K562 (cell line): ENCODE measurements around the gene CYSRT1. TPM values are rescaled to one million over a fixed set of nuclear protein-coding genes. Genes with fewer than 3 reads are reported as not detected.
A peak's percentile ranks its signal among the peaks of the same experiment; 100 is the strongest.

Experiments used
- BMI1 ChIP-seq: fragments of 150-350 bp; IDR thresholded peaks from 2 replicates; pipeline ENCODE4 v1.6.1; 2014; ENCODE audit warnings: low read length
- COPS2 ChIP-seq: fragments of 450-650 bp; conservative IDR thresholded peaks from 2 replicates; pipeline ENCODE4 v1.6.1; 2016; ENCODE audit warnings: mild to moderate bottlenecking, moderate library complexity
- GATA2 ChIP-seq: sonication (generic); formaldehyde crosslinking; IDR thresholded peaks from 2 replicates; pipeline ENCODE4 v1.4.0; 2020; ENCODE audit warnings: mild to moderate bottlenecking, missing genetic modification reagents
- HIVEP1 ChIP-seq: fragments of 250-450 bp; sonication (Bioruptor Pico); IDR thresholded peaks from 2 replicates; pipeline ENCODE4 v1.4.0; 2020; ENCODE audit warnings: mild to moderate bottlenecking
- LEF1 ChIP-seq: fragments of 450-650 bp; IDR thresholded peaks from 2 replicates; pipeline ENCODE4 v1.6.1; 2016; ENCODE audit warnings: mild to moderate bottlenecking
- MED1 ChIP-seq: sonication (generic); formaldehyde crosslinking; IDR thresholded peaks from 2 replicates; pipeline ENCODE4 v1.8.1; 2023; ENCODE audit warnings: missing genetic modification reagents, borderline replicate concordance
- MTA2 ChIP-seq: fragments of 450-650 bp; IDR thresholded peaks from 2 replicates; pipeline ENCODE4 v1.6.1; 2016; ENCODE audit warnings: low read depth
- NCOA1 ChIP-seq: fragments of 450-650 bp; IDR thresholded peaks from 2 replicates; pipeline ENCODE4 v1.6.1; 2016; ENCODE audit warnings: low read depth
- PURB ChIP-seq: sonication (generic); formaldehyde crosslinking; IDR thresholded peaks from 2 replicates; pipeline ENCODE4 v1.9.0; 2021; ENCODE audit warnings: low read depth, mild to moderate bottlenecking, missing genetic modification reagents
- TAF1 ChIP-seq: IDR thresholded peaks from 2 replicates; pipeline ENCODE4 v1.6.1; 2011; ENCODE audit warnings: mild to moderate bottlenecking, low read length, moderate library complexity; ENCODE audit not compliant: insufficient read depth, control insufficient read depth, severe bottlenecking; ENCODE audit errors: extremely low read depth
- U2AF1 ChIP-seq: fragments of 200-400 bp; formaldehyde crosslinking; optimal IDR thresholded peaks from 2 replicates; pipeline ENCODE3; 2017; ENCODE audit warnings: mild to moderate bottlenecking, low read depth, low read length, moderate library complexity
- XRCC4 ChIP-seq: IDR thresholded peaks from one replicate; pipeline ENCODE4 v1.6.1; 2011; ENCODE audit not compliant: insufficient read depth, insufficient read length; ENCODE audit errors: extremely low read depth
- ZNF217 ChIP-seq: sonication (generic); formaldehyde crosslinking; IDR thresholded peaks from 2 replicates; pipeline ENCODE4 v1.8.0; 2022; ENCODE audit warnings: mild to moderate bottlenecking, missing genetic modification reagents
- ZNF354B ChIP-seq: fragments of 250-450 bp; sonication (Bioruptor Pico); IDR thresholded peaks from 2 replicates; pipeline ENCODE4 v1.4.0; 2020
- polyA plus RNA-seq, 8 experiments: library from polyadenylated mRNA; depleted of rRNA in 4 of 8; stranded (reverse) in 5 of 8; unstranded in 3 of 8; fragments of >200 nt; fragmentation: Nextera tagmentation in 2 of 8; fragmentation: Illumina TruSeq in 1 of 8; extraction: Ambion mirVana in 2 of 8; extraction: Trizol in 1 of 8; gene quantifications; 2 replicates each; pipeline versions ENCODE4 v1.2.1 to v1.2.3, GENCODE V29; 2011 to 2014; ENCODE audit warnings: inconsistent platforms in 1 of 8, missing spikeins in 1 of 8
- total RNA-seq, 7 experiments: library from RNA; depleted of rRNA in 6 of 7; stranded (reverse); fragments of >200 nt in 6 of 7; fragmentation: Illumina TruSeq in 2 of 7; extraction: Trizol in 2 of 7; gene quantifications; 2 replicates each; pipeline versions ENCODE4 v1.2.1 to v1.2.3, GENCODE V29; 2011 to 2021; ENCODE audit warnings: low replicate concordance in 1 of 7
- TF ChIP-seq, protein P1 (sequence below): sonication (generic); formaldehyde crosslinking; IDR thresholded peaks from 2 replicates; pipeline ENCODE4 v1.4.0; 2020; ENCODE audit warnings: mild to moderate bottlenecking, missing genetic modification reagents
- TF ChIP-seq, protein P2 (sequence below): sonication (generic); formaldehyde crosslinking; IDR thresholded peaks from 2 replicates; pipeline ENCODE4 v1.8.1; 2023; ENCODE audit warnings: missing genetic modification reagents, mild to moderate bottlenecking, borderline replicate concordance
- TF ChIP-seq, protein P3 (sequence below): sonication (generic); formaldehyde crosslinking; IDR thresholded peaks from 2 replicates; pipeline ENCODE4 v1.8.0; 2022; ENCODE audit warnings: mild to moderate bottlenecking, missing genetic modification reagents

CYSRT1 gene
- total and polyA plus RNA-seq, 9 of the 15 experiments (the other 6 are each of a cell fraction or from before 2014, with no cell fraction given), result 0.04 to 1.4 (median 0.42) TPM; not detected in 3

DNA sequence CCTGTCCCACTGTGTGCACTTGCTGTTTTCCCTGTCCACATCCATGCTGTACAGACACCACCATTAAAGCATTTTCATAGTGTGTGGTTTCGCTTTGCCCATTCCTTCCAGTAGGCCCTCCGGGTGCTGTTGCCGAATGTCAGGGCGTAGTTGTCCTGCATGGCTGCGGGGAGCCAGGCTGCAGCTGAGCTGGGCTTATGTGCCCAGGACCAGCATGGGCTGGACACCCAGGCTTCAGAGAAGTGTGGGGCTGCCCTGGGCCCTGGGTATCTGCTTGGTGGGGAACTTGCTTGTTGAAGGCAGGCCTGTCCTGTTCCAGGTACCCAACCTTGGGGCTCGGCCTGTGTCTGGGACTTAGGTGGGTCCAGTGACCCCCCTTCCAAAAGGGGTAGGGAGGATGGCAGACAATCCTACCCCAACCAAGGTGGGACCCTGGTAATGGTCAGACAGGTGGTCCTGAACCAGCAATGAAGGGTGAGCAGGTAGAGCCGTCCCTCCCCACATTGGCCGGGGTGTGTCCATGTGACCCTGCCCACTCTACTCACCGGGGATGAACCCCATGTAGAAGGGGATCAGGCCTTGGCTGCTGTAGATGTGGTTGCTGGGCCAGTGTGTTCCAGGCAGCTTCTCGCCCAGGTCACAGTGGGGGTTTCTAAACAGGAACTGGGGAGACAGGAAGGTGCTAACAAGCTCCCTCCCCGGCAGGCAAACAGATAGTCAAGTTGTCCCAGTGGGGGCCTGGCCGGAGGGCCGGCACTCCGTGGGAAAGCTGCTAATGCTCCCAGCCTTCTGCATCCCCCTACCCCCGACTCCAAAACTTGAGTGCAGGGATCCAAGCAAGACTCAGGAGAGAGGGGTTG lies 18.9 kb downstream of the CYSRT1 start (continued):
- TF ChIP-seq, protein P1, sequence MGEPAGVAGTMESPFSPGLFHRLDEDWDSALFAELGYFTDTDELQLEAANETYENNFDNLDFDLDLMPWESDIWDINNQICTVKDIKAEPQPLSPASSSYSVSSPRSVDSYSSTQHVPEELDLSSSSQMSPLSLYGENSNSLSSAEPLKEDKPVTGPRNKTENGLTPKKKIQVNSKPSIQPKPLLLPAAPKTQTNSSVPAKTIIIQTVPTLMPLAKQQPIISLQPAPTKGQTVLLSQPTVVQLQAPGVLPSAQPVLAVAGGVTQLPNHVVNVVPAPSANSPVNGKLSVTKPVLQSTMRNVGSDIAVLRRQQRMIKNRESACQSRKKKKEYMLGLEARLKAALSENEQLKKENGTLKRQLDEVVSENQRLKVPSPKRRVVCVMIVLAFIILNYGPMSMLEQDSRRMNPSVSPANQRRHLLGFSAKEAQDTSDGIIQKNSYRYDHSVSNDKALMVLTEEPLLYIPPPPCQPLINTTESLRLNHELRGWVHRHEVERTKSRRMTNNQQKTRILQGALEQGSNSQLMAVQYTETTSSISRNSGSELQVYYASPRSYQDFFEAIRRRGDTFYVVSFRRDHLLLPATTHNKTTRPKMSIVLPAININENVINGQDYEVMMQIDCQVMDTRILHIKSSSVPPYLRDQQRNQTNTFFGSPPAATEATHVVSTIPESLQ (CRISPR knock-in tag), result no peak
- TF ChIP-seq COPS2 (no peak), U2AF1 (no peak), LEF1 (no peak), TAF1 (no peak), GATA2 (CRISPR knock-in tag) (no peak), MED1 (no peak), BMI1 (no peak), NCOA1 (no peak), PURB (no peak), XRCC4 (no peak), ZNF217 (CRISPR knock-in tag) (no peak), HIVEP1 (CRISPR knock-in tag) (no peak), MTA2 (no peak), ZNF354B (CRISPR knock-in tag) (0 out of 2 replicates have a peak, but pooled peaks have one; percentile 14)
- TF ChIP-seq, protein P2, sequence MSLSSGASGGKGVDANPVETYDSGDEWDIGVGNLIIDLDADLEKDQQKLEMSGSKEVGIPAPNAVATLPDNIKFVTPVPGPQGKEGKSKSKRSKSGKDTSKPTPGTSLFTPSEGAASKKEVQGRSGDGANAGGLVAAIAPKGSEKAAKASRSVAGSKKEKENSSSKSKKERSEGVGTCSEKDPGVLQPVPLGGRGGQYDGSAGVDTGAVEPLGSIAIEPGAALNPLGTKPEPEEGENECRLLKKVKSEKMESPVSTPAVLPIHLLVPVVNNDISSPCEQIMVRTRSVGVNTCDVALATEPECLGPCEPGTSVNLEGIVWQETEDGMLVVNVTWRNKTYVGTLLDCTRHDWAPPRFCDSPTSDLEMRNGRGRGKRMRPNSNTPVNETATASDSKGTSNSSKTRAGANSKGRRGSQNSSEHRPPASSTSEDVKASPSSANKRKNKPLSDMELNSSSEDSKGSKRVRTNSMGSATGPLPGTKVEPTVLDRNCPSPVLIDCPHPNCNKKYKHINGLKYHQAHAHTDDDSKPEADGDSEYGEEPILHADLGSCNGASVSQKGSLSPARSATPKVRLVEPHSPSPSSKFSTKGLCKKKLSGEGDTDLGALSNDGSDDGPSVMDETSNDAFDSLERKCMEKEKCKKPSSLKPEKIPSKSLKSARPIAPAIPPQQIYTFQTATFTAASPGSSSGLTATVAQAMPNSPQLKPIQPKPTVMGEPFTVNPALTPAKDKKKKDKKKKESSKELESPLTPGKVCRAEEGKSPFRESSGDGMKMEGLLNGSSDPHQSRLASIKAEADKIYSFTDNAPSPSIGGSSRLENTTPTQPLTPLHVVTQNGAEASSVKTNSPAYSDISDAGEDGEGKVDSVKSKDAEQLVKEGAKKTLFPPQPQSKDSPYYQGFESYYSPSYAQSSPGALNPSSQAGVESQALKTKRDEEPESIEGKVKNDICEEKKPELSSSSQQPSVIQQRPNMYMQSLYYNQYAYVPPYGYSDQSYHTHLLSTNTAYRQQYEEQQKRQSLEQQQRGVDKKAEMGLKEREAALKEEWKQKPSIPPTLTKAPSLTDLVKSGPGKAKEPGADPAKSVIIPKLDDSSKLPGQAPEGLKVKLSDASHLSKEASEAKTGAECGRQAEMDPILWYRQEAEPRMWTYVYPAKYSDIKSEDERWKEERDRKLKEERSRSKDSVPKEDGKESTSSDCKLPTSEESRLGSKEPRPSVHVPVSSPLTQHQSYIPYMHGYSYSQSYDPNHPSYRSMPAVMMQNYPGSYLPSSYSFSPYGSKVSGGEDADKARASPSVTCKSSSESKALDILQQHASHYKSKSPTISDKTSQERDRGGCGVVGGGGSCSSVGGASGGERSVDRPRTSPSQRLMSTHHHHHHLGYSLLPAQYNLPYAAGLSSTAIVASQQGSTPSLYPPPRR (CRISPR knock-in tag), result no peak
- TF ChIP-seq, protein P3, sequence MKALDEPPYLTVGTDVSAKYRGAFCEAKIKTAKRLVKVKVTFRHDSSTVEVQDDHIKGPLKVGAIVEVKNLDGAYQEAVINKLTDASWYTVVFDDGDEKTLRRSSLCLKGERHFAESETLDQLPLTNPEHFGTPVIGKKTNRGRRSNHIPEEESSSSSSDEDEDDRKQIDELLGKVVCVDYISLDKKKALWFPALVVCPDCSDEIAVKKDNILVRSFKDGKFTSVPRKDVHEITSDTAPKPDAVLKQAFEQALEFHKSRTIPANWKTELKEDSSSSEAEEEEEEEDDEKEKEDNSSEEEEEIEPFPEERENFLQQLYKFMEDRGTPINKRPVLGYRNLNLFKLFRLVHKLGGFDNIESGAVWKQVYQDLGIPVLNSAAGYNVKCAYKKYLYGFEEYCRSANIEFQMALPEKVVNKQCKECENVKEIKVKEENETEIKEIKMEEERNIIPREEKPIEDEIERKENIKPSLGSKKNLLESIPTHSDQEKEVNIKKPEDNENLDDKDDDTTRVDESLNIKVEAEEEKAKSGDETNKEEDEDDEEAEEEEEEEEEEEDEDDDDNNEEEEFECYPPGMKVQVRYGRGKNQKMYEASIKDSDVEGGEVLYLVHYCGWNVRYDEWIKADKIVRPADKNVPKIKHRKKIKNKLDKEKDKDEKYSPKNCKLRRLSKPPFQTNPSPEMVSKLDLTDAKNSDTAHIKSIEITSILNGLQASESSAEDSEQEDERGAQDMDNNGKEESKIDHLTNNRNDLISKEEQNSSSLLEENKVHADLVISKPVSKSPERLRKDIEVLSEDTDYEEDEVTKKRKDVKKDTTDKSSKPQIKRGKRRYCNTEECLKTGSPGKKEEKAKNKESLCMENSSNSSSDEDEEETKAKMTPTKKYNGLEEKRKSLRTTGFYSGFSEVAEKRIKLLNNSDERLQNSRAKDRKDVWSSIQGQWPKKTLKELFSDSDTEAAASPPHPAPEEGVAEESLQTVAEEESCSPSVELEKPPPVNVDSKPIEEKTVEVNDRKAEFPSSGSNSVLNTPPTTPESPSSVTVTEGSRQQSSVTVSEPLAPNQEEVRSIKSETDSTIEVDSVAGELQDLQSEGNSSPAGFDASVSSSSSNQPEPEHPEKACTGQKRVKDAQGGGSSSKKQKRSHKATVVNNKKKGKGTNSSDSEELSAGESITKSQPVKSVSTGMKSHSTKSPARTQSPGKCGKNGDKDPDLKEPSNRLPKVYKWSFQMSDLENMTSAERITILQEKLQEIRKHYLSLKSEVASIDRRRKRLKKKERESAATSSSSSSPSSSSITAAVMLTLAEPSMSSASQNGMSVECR (CRISPR knock-in tag), result peak; percentile 42; the same call in 1 of the 2 replicates
